Upper lobe of left lung (tissue), 6 donors: Measurements from ENCODE around the gene CD44. TPM values are rescaled to one million over a fixed set of nuclear protein-coding genes. Genes with fewer than 3 reads are reported as not detected.

ENCODE experiments used
- ATAC-seq, 2 donors: fragments of 200-7000 bp; cut with Tn5 transposase; one replicate each; pipeline ENCODE4 v1.9.1; 2022; ENCODE audit warnings: mild to moderate bottlenecking in 2 of 2, moderate library complexity in 2 of 2; ENCODE audit not compliant: low FRiP score in 2 of 2
- DNase-seq, 2 donors: peaks; one replicate each; pipeline ENCODE4 v3.0.0-alpha.2; 2019 to 2020
- H3K27ac ChIP-seq, 4 donors: fragments of 200-600 bp; sonication (generic); one replicate each; pipeline ENCODE4 v1.5.1; 2016 to 2019
- H3K27me3 ChIP-seq, 4 donors: fragments of 200-600 bp; sonication (generic); one replicate each; pipeline ENCODE4 v1.5.1; 2017 to 2019
- H3K36me3 ChIP-seq, 4 donors: fragments of 200-600 bp; sonication (generic); one replicate each; pipeline ENCODE4 v1.5.1; 2016 to 2019
- H3K4me1 ChIP-seq, 4 donors: fragments of 200-600 bp; sonication (generic); one replicate each; pipeline ENCODE4 v1.5.1; 2018 to 2019
- H3K4me3 ChIP-seq, 4 donors: fragments of 200-600 bp; sonication (generic); one replicate each; pipeline ENCODE4 v1.5.1; 2017 to 2019; ENCODE audit warnings: mild to moderate bottlenecking in 2 of 4, moderate library complexity in 1 of 4
- H3K9me3 ChIP-seq, 4 donors: fragments of 200-600 bp; sonication (generic); one replicate each; pipeline ENCODE4 v1.5.1; 2018 to 2019
- CTCF ChIP-seq, 6 experiments: fragments of 450-650 bp in 4 of 6; fragments of 200-600 bp in 2 of 6; sonication (generic) in 2 of 6; IDR thresholded peaks; one replicate each; pipeline ENCODE4 v1.5.1; 2016 to 2019; ENCODE audit warnings: antibody characterized with exemption in 6 of 6
- EP300 ChIP-seq, 4 donors: sonication (generic); formaldehyde crosslinking; IDR thresholded peaks; one replicate each; pipeline ENCODE4 v1.5.1; 2017; ENCODE audit warnings: antibody characterized with exemption in 4 of 4, control low read depth in 2 of 4
- POLR2A ChIP-seq, 4 donors: fragments of 450-650 bp; IDR thresholded peaks; one replicate each; pipeline ENCODE4 v1.5.1; 2016 to 2017; ENCODE audit warnings: antibody characterized with exemption in 4 of 4, mild to moderate bottlenecking in 2 of 4
- POLR2AphosphoS5 ChIP-seq, 2 donors: sonication (generic); formaldehyde crosslinking; IDR thresholded peaks; one replicate each; pipeline ENCODE4 v1.5.1; 2017; ENCODE audit warnings: antibody characterized with exemption in 2 of 2
- WGBS, 2 donors: methylation state at CpG; one replicate each; pipeline ENCODE4 v1.1.5; 2017 to 2018; 5-methylcytosine and 5-hydroxymethylcytosine counted together
- total RNA-seq, 6 donors: library from RNA; depleted of rRNA in 4 of 6; stranded (reverse); fragments of >200 nt in 4 of 6; gene quantifications; one replicate each; pipeline versions ENCODE4 v1.1.0 to v1.2.1, GENCODE V29; 2016 to 2021
- donor health status: DM: no; HTN: no; CAD: no; lungs with moderate emphysema.
- donor health status: DM: no; HTN: yes; CAD: no; lungs with severe emphysema.

CD44 gene
- total RNA-seq, 6 donors from 2014 or later, result 454 to 696 (median 551) TPM

GRCh38 chr11:35139722-35140282, 831 bp downstream of the CD44 start:
- Histone ChIP-seq H3K27me3 (no peaks in the 10 kb centered on the region), H3K27ac (peak overlapping the region; percentile 92 to 99 (median 94)), H3K4me1 (peaks cover 32 to 53% (median 42%) of the 10 kb centered on the region in 4 donors), H3K9me3 (no peaks in the 10 kb centered on the region), H3K36me3 (no peaks in the 10 kb centered on the region), H3K4me3 (peak overlapping the region; percentile 65 to 84 (median 79))
- WGBS, 2 donors, result 0 to 2% methylated on average over 6 to 8 of the region's 8 CpGs
- DNase-seq (peak in 1 of 2 donors; percentile 38), ATAC-seq (peak; percentile 2 to 76)
- TF ChIP-seq POLR2AphosphoS5 (IDR thresholded peaks at IDR 0.05), result no peak
- TF ChIP-seq EP300 (IDR thresholded peaks at IDR 0.05), result no peak
- no peak for TF ChIP-seq CTCF (IDR thresholded peaks at IDR 0.05)
- TF ChIP-seq POLR2A (IDR thresholded peaks at IDR 0.05), result no peak

GRCh38 chr11:35141071-35141470, 2.1 kb downstream of the CD44 start:
- H3K27ac ChIP-seq, result peak overlapping the region; percentile 92 to 99 (median 94)
- no peaks in the 10 kb centered on the region for H3K9me3 ChIP-seq
- ATAC-seq (no peak), DNase-seq (no peak)
- H3K4me3 ChIP-seq, result peak overlapping the region in 3 of 4 donors; percentile 76 to 84 (median 82)
- no peak for TF ChIP-seq EP300 (IDR thresholded peaks at IDR 0.05)
- TF ChIP-seq POLR2AphosphoS5 (IDR thresholded peaks at IDR 0.05), result no peak
- no peak for TF ChIP-seq POLR2A (IDR thresholded peaks at IDR 0.05)
- TF ChIP-seq CTCF (IDR thresholded peaks at IDR 0.05), result no peak
- WGBS, 2 donors, result 26 to 27% methylated on average over 2 of the region's 2 CpGs
- no peaks in the 10 kb centered on the region for H3K27me3 ChIP-seq
- H3K36me3 ChIP-seq, result no peaks in the 10 kb centered on the region
- peaks cover 43 to 65% (median 55%) of the 10 kb centered on the region in 4 donors for H3K4me1 ChIP-seq

- peak overlapping the region in 3 of 4 donors; percentile 76 to 84 (median 82) for H3K4me3 ChIP-seq
- DNase-seq (peak in 1 of 2 donors; percentile 90), ATAC-seq (peak in 1 of 2 donors; percentile 3)
- TF ChIP-seq POLR2AphosphoS5 (IDR thresholded peaks at IDR 0.05) (peak; percentile 9 to 35), POLR2A (IDR thresholded peaks at IDR 0.05) (peak in 1 of 4 donors; percentile 68), CTCF (IDR thresholded peaks at IDR 0.05) (no peak), EP300 (IDR thresholded peaks at IDR 0.05) (no peak)
- H3K27ac ChIP-seq, result peak overlapping the region; percentile 92 to 99 (median 94)
- H3K4me1 ChIP-seq, result peaks cover 43 to 69% (median 58%) of the 10 kb centered on the region in 4 donors
- H3K9me3 ChIP-seq, result no peaks in the 10 kb centered on the region
- H3K27me3 ChIP-seq, result no peaks in the 10 kb centered on the region
- H3K36me3 ChIP-seq, result no peaks in the 10 kb centered on the region
- 14 to 29% methylated on average over 9 of the region's 9 CpGs for WGBS, 2 donors
Observed at GRCh38 chr11:35141571-35141971, 2.6 kb downstream of the CD44 start.

GRCh38 chr11:35142481-35143075, 3.6 kb downstream of the CD44 start:
- no peak for ATAC-seq
- Histone ChIP-seq H3K9me3 (no peaks in the 10 kb centered on the region), H3K36me3 (no peaks in the 10 kb centered on the region), H3K27ac (peak overlapping the region; percentile 33 to 93 (median 72)), H3K4me1 (peaks cover 47 to 79% (median 65%) of the 10 kb centered on the region in 4 donors), H3K27me3 (no peaks in the 10 kb centered on the region), H3K4me3 (peak overlapping the region in 1 of 4 donors; percentile 82)
- WGBS, 2 donors, result 48 to 65% methylated on average over 2 of the region's 2 CpGs
- TF ChIP-seq POLR2AphosphoS5 (IDR thresholded peaks at IDR 0.05), result peak in 1 of 2 donors; percentile 50
- TF ChIP-seq POLR2A (IDR thresholded peaks at IDR 0.05), result no peak
- TF ChIP-seq CTCF (IDR thresholded peaks at IDR 0.05), result peak in 1 of 6 experiments; percentile 13
- TF ChIP-seq EP300 (IDR thresholded peaks at IDR 0.05), result no peak
- no peak for DNase-seq
